ENCODE measurements around the gene PTPRN. TPM values are rescaled to one million over a fixed set of nuclear protein-coding genes. Genes with fewer than 3 reads are reported as not detected.

PTPRN gene
- total RNA-seq, 2 donors from 2014 or later = not detected

- no peaks in the 10 kb centered on the region for H3K9me3 ChIP-seq
- no peaks in the 10 kb centered on the region for H3K27me3 ChIP-seq (replicated peaks; ENCODE audit: insufficient read depth)
- H3K4me1 ChIP-seq (ENCODE audit: control insufficient read depth in 1 of 2, low read depth in 2 of 2) = peaks cover 3 to 16% of the 10 kb centered on the region in 2 donors
- H3K4me3 ChIP-seq = no peak overlapping the region
- peak; percentile 99 for TF ChIP-seq CTCF (IDR thresholded peaks at IDR 0.05)
- ATAC-seq (ENCODE audit: insufficient number of reproducible peaks, low FRiP score, low read depth) (no peak), DNase-seq (ENCODE audit: low spot score) (peak; percentile 65)
- H3K27ac ChIP-seq = no peak overlapping the region
- H3K36me3 ChIP-seq = no peaks in the 10 kb centered on the region
Measured at GRCh38 chr2:219298759-219299371, 10.3 kb downstream of the PTPRN start.

- Histone ChIP-seq H3K36me3 (no peaks in the 10 kb centered on the region), H3K27ac (no peak overlapping the region), H3K4me3 (no peak overlapping the region), H3K27me3 (replicated peaks; ENCODE audit: insufficient read depth) (no peaks in the 10 kb centered on the region), H3K4me1 (ENCODE audit: control insufficient read depth in 1 of 2, low read depth in 2 of 2) (peaks cover 3 to 17% of the 10 kb centered on the region in 2 donors), H3K9me3 (no peaks in the 10 kb centered on the region)
- ATAC-seq (ENCODE audit: insufficient number of reproducible peaks, low FRiP score, low read depth) = no peak
- no peak for TF ChIP-seq CTCF (IDR thresholded peaks at IDR 0.05)
- DNase-seq (ENCODE audit: low spot score) = no peak
Measured at GRCh38 chr2:219297766-219298456, 11.3 kb downstream of the PTPRN start.

GRCh38 chr2:219296631-219297391, 12.4 kb downstream of the PTPRN start:
- H3K4me1 ChIP-seq (ENCODE audit: control insufficient read depth in 1 of 2, low read depth in 2 of 2) = peaks cover 3 to 17% of the 10 kb centered on the region in 2 donors
- no peaks in the 10 kb centered on the region for H3K9me3 ChIP-seq
- no peak overlapping the region for H3K4me3 ChIP-seq
- H3K36me3 ChIP-seq = no peaks in the 10 kb centered on the region
- DNase-seq (ENCODE audit: low spot score) (no peak), ATAC-seq (ENCODE audit: insufficient number of reproducible peaks, low FRiP score, low read depth) (no peak)
- H3K27ac ChIP-seq = no peak overlapping the region
- no peaks in the 10 kb centered on the region for H3K27me3 ChIP-seq (replicated peaks; ENCODE audit: insufficient read depth)
- TF ChIP-seq CTCF (IDR thresholded peaks at IDR 0.05) = no peak

- DNase-seq (ENCODE audit: low spot score) (no peak), ATAC-seq (ENCODE audit: insufficient number of reproducible peaks, low FRiP score, low read depth) (no peak)
- H3K27ac ChIP-seq = no peak overlapping the region
- H3K9me3 ChIP-seq = no peaks in the 10 kb centered on the region
- no peak overlapping the region for H3K4me3 ChIP-seq
- peaks cover 3 to 17% of the 10 kb centered on the region in 2 donors for H3K4me1 ChIP-seq (ENCODE audit: control insufficient read depth in 1 of 2, low read depth in 2 of 2)
- no peaks in the 10 kb centered on the region for H3K36me3 ChIP-seq
- no peaks in the 10 kb centered on the region for H3K27me3 ChIP-seq (replicated peaks; ENCODE audit: insufficient read depth)
- TF ChIP-seq CTCF (IDR thresholded peaks at IDR 0.05) = no peak
Measured at GRCh38 chr2:219296142-219296541, 13.1 kb downstream of the PTPRN start.

Measured in thoracic aorta (tissue), 2 donors.